HG02885 (cell line): Measurements from ENCODE around the gene REST.
"Not testable (repeated sequence)": the region's sequence is repeated elsewhere in the genome, so short reads cannot be mapped to it uniquely, and the experiment has no call there.

ENCODE experiments used
- ATAC-seq: cut with Tn5 transposase; IDR thresholded peaks from one replicate; pipeline ENCODE4 v1.9.1; 2021; ENCODE audit warnings: mild to moderate bottlenecking; ENCODE audit not compliant: unreplicated experiment, poor library complexity

REST gene

GRCh38 chr4:56908206-56909085 is 746 bp downstream of the REST start:
- peak; percentile 67 for ATAC-seq

GRCh38 chr4:56909086-56909894 is 1.6 kb downstream of the REST start:
- peak; percentile 33 for ATAC-seq

- no peak for ATAC-seq
Measured at GRCh38 chr4:56910172-56910967, 2.7 kb downstream of the REST start.

GRCh38 chr4:56914336-56914735 is 6.6 kb downstream of the REST start:
- ATAC-seq = no peak

GRCh38 chr4:56914977-56915376 is 7.3 kb downstream of the REST start:
- ATAC-seq = not testable (repeated sequence)

GRCh38 chr4:56927196-56927595 is 19.5 kb downstream of the REST start:
- ATAC-seq = no peak

GRCh38 chr4:56930638-56931037 is 22.9 kb downstream of the REST start:
- ATAC-seq = no peak

- no peak for ATAC-seq
Measured at GRCh38 chr4:56931924-56932323, 24.2 kb downstream of the REST start.

- ATAC-seq = no peak
Measured at GRCh38 chr4:56937262-56937661, 29.6 kb downstream of the REST start.

GRCh38 chr4:56939826-56940225 is 32.1 kb downstream of the REST start:
- not testable (repeated sequence) for ATAC-seq

- no peak for ATAC-seq
Measured at GRCh38 chr4:56940403-56940802, 32.7 kb downstream of the REST start.

- no peak for ATAC-seq
Measured at GRCh38 chr4:56940971-56941370, 33.3 kb downstream of the REST start.

GRCh38 chr4:56941403-56941802 is 33.7 kb downstream of the REST start:
- no peak for ATAC-seq

- no peak for ATAC-seq
Measured at GRCh38 chr4:56953680-56954520, 46.2 kb downstream of the REST start.

- no peak for ATAC-seq
Measured at GRCh38 chr4:56958111-56958517, 50.4 kb downstream of the REST start.

GRCh38 chr4:56959100-56959499 is 51.4 kb downstream of the REST start:
- no peak for ATAC-seq

GRCh38 chr4:56961107-56961500 is 53.4 kb downstream of the REST start:
- no peak for ATAC-seq

- no peak for ATAC-seq
Measured at GRCh38 chr4:56971383-56971782, 63.7 kb downstream of the REST start.

- no peak for ATAC-seq
Measured at GRCh38 chr4:56972389-56972788, 64.7 kb downstream of the REST start.

- no peak for ATAC-seq
Measured at GRCh38 chr4:56972809-56973208, 65.1 kb downstream of the REST start.
